H1 (cell line): ENCODE data around the gene CABP2. TPM values are rescaled to one million over a fixed set of nuclear protein-coding genes. Genes with fewer than 3 reads are reported as not detected.
A peak's percentile ranks its signal among the peaks of the same experiment; 100 is the strongest.

Experiments used
- CTCF ChIA-PET: fragments of 300-600 bp; sonication (Branson Sonifier 250); formaldehyde crosslinking; loops from one replicate; lab custom pipeline; 2021; ENCODE audit not compliant: partially characterized antibody; lab: Charles Lee
- POLR2A ChIA-PET: fragments of 300-600 bp; sonication (Branson Sonifier 250); formaldehyde crosslinking; loops from one replicate; lab custom pipeline; 2021; ENCODE audit warnings: inconsistent platforms; ENCODE audit not compliant: partially characterized antibody; lab: Charles Lee
- DNase-seq, 2 experiments: peaks; one replicate each; pipeline versions ENCODE4 v3.0.0 to v3.0.0-alpha.2; 2010 to 2022; ENCODE audit warnings: low spot score in 2 of 2, low read depth in 1 of 2, mixed read lengths in 1 of 2
- FAIRE-seq: peaks from 2 replicates; lab custom pipeline; 2011; peaks lifted over from hg19 to GRCh38; lab: Jason Lieb, UNC
- H2AFZ ChIP-seq: 2 replicates; pipeline ENCODE4 v1.8.1; 2012; ENCODE audit warnings: low read length, inconsistent platforms
- H2AK5ac ChIP-seq: 2 replicates; pipeline ENCODE4 v1.6.1; 2013; ENCODE audit warnings: low read depth, low read length
- H2BK120ac ChIP-seq: replicated peaks from 2 replicates; pipeline ENCODE3; 2013; ENCODE audit warnings: low read depth, low read length, inconsistent platforms
- H2BK12ac ChIP-seq: 2 replicates; pipeline ENCODE4 v1.6.1; 2013; ENCODE audit warnings: low read depth, low read length
- H2BK15ac ChIP-seq: 2 replicates; pipeline ENCODE4 v1.6.1; 2013; ENCODE audit warnings: low read length
- H2BK20ac ChIP-seq: 2 replicates; pipeline ENCODE4 v1.6.1; 2013; ENCODE audit warnings: low read length
- H2BK5ac ChIP-seq: 2 replicates; pipeline ENCODE4 v1.6.1; 2013; ENCODE audit warnings: low read depth, low read length
- H3K14ac ChIP-seq: 2 replicates; pipeline ENCODE4 v1.6.1; 2013; ENCODE audit warnings: inconsistent platforms; ENCODE audit not compliant: insufficient read length
- H3K18ac ChIP-seq: 2 replicates; pipeline ENCODE4 v1.6.1; 2013; ENCODE audit warnings: low read length; ENCODE audit errors: extremely low read depth
- H3K23ac ChIP-seq: 2 replicates; pipeline ENCODE4 v1.6.1; 2013; ENCODE audit warnings: inconsistent platforms; ENCODE audit not compliant: insufficient read length
- H3K23me2 ChIP-seq: 2 replicates; pipeline ENCODE4 v1.6.1; 2013; ENCODE audit warnings: low read depth, low read length
- H3K27ac ChIP-seq: 2 replicates; pipeline ENCODE4 v1.6.1; 2011; ENCODE audit warnings: low read depth, low read length, inconsistent platforms
- H3K27me3 ChIP-seq, 4 experiments: replicated peaks in 1 of 4; 1 replicate in 1 of 4; 2 replicates in 3 of 4; pipeline versions ENCODE4 v1.6.1 to v1.8.1; 2011 to 2013; ENCODE audit warnings: low read length in 3 of 4, mild to moderate bottlenecking in 3 of 4, inconsistent platforms in 2 of 4, mixed read lengths in 2 of 4, moderate library complexity in 1 of 4; ENCODE audit not compliant: control insufficient read depth in 3 of 4, insufficient read depth in 3 of 4; ENCODE audit errors: extremely low read depth in 1 of 4
- H3K36me3 ChIP-seq, 4 experiments: 2 replicates each; pipeline versions ENCODE4 v1.6.1 to v1.8.1; 2011 to 2013; ENCODE audit warnings: mild to moderate bottlenecking in 4 of 4, low read length in 3 of 4, moderate library complexity in 2 of 4, control low read depth in 1 of 4, inconsistent platforms in 1 of 4; ENCODE audit not compliant: insufficient read depth in 4 of 4, control insufficient read depth in 2 of 4
- H3K4ac ChIP-seq: replicated peaks from 2 replicates; pipeline ENCODE3; 2013; ENCODE audit warnings: low read length, low read depth, mixed read lengths, inconsistent platforms; ENCODE audit not compliant: insufficient read length
- H3K4me1 ChIP-seq, 4 experiments: replicated peaks in 1 of 4; 1 replicate in 1 of 4; 2 replicates in 3 of 4; pipeline versions ENCODE4 v1.6.1 to v1.8.1; 2011 to 2013; ENCODE audit warnings: low read length in 3 of 4, inconsistent platforms in 2 of 4, mixed read lengths in 1 of 4; ENCODE audit not compliant: insufficient read depth in 4 of 4, control insufficient read depth in 3 of 4
- H3K4me2 ChIP-seq, 2 experiments: 2 replicates each; pipeline versions ENCODE4 v1.6.1 to v1.8.1; 2011 to 2013; ENCODE audit warnings: low read depth in 2 of 2, low read length in 2 of 2, control low read depth in 1 of 2, inconsistent platforms in 1 of 2, mild to moderate bottlenecking in 1 of 2; ENCODE audit not compliant: insufficient read depth in 1 of 2
- H3K4me3 ChIP-seq, 4 experiments: fragments of 200-600, 300-600 bp in 1 of 4; sonication (generic), shearing (Covaris generic), sonication (Bioruptor Twin) in 1 of 4; 2 replicates each; pipeline versions ENCODE4 v1.5.1 to v1.8.1; 2011 to 2016; ENCODE audit warnings: low read length in 4 of 4, low read depth in 3 of 4, control low read depth in 2 of 4, inconsistent platforms in 2 of 4, mild to moderate bottlenecking in 2 of 4, mixed read lengths in 1 of 4, moderate library complexity in 1 of 4; ENCODE audit not compliant: insufficient read depth in 2 of 4; ENCODE audit errors: extremely low read depth in 1 of 4
- H3K56ac ChIP-seq: replicated peaks from 2 replicates; pipeline ENCODE3; 2013; ENCODE audit warnings: low read depth, mild to moderate bottlenecking, mixed read lengths, low read length, inconsistent platforms; ENCODE audit not compliant: insufficient read length
- H3K79me1 ChIP-seq: 2 replicates; pipeline ENCODE4 v1.6.1; 2013; ENCODE audit warnings: low read depth, low read length, control low read depth
- H3K79me2 ChIP-seq, 2 experiments: 2 replicates each; pipeline versions ENCODE4 v1.6.1 to v1.8.1; 2012 to 2013; ENCODE audit warnings: low read length in 2 of 2, mild to moderate bottlenecking in 2 of 2, inconsistent platforms in 1 of 2; ENCODE audit not compliant: insufficient read depth in 2 of 2, control insufficient read depth in 1 of 2
- H3K9ac ChIP-seq, 4 experiments: replicated peaks in 1 of 4; 1 replicate in 1 of 4; 2 replicates in 3 of 4; pipeline versions ENCODE4 v1.6.1 to v1.8.1; 2011 to 2013; ENCODE audit warnings: low read depth in 3 of 4, low read length in 3 of 4, control low read depth in 2 of 4, mild to moderate bottlenecking in 2 of 4, moderate library complexity in 2 of 4, inconsistent platforms in 1 of 4; ENCODE audit errors: extremely low read depth in 1 of 4
- H3K9me3 ChIP-seq, 2 experiments: 2 replicates each; pipeline versions ENCODE4 v1.6.1 to v1.8.1; 2012 to 2013; ENCODE audit warnings: mild to moderate bottlenecking in 2 of 2, moderate library complexity in 2 of 2, control low read depth in 1 of 2, inconsistent platforms in 1 of 2, low read depth in 1 of 2, low read length in 1 of 2, mixed read lengths in 1 of 2; ENCODE audit not compliant: insufficient read depth in 2 of 2
- H4K20me1 ChIP-seq, 2 experiments: replicated peaks in 1 of 2; 2 replicates each; pipeline versions ENCODE3 to v1.8.1; 2011 to 2013; ENCODE audit warnings: inconsistent platforms in 2 of 2, low read length in 2 of 2, mild to moderate bottlenecking in 1 of 2; ENCODE audit not compliant: insufficient read depth in 2 of 2, control insufficient read depth in 1 of 2
- H4K5ac ChIP-seq: 2 replicates; pipeline ENCODE4 v1.6.1; 2013; ENCODE audit warnings: low read length, low read depth, mixed read lengths, inconsistent platforms; ENCODE audit not compliant: insufficient read length
- H4K8ac ChIP-seq: 2 replicates; pipeline ENCODE4 v1.8.0; 2013; ENCODE audit warnings: mild to moderate bottlenecking, moderate library complexity, low read length, inconsistent platforms; ENCODE audit not compliant: insufficient read depth; ENCODE audit errors: extremely low read depth
- H4K91ac ChIP-seq: replicated peaks from 2 replicates; pipeline ENCODE3; 2013; ENCODE audit warnings: low read length, mixed read lengths, inconsistent platforms; ENCODE audit not compliant: insufficient read length
- CBX8 ChIP-seq: fragments of 300-800, 300-1000 bp; sonication (generic); IDR thresholded peaks from 2 replicates; pipeline ENCODE4 v1.7.1; 2016; ENCODE audit warnings: low read depth, low read length, borderline replicate concordance
- CREB1 ChIP-seq: IDR thresholded peaks from 2 replicates; pipeline ENCODE4 v1.6.1; 2012; ENCODE audit warnings: inconsistent platforms
- CTBP2 ChIP-seq: IDR thresholded peaks from 2 replicates; pipeline ENCODE4 v1.7.0; 2011; ENCODE audit warnings: borderline replicate concordance, mild to moderate bottlenecking, moderate library complexity, mixed read lengths, low read length; ENCODE audit not compliant: insufficient read depth, insufficient read length
- EP300 ChIP-seq, 2 experiments: IDR thresholded peaks; 1 replicate in 1 of 2; 2 replicates in 1 of 2; pipeline ENCODE4 v1.6.1; 2011 to 2012; ENCODE audit warnings: low read depth in 2 of 2, low read length in 2 of 2, mild to moderate bottlenecking in 2 of 2, borderline replicate concordance in 1 of 2, inconsistent platforms in 1 of 2, moderate library complexity in 1 of 2
- JUN ChIP-seq: IDR thresholded peaks from 2 replicates; pipeline ENCODE4 v1.6.1; 2011; ENCODE audit warnings: low read depth, mild to moderate bottlenecking, improper control_type of control experiment, low read length
- KDM4A ChIP-seq: IDR thresholded peaks from one replicate; pipeline ENCODE4 v1.7.1; 2012; ENCODE audit warnings: low read depth, mild to moderate bottlenecking, moderate library complexity, low read length, inconsistent platforms; ENCODE audit not compliant: severe bottlenecking
- PHF8 ChIP-seq: fragments of 200-600 bp; sonication (generic); conservative IDR thresholded peaks from 2 replicates; pipeline ENCODE4 v1.7.1; 2012; ENCODE audit warnings: low read depth, mild to moderate bottlenecking, inconsistent platforms, low read length, moderate library complexity
- WGBS, 2 experiments: shearing (Covaris generic) in 1 of 2; methylation state at CpG; one replicate each; pipeline versions ENCODE4 v1.1.6 to v1.1.7; 2013 to 2015; ENCODE audit warnings: low lambda C conversion rate in 2 of 2, mixed read lengths in 2 of 2, inconsistent platforms in 1 of 2, low coverage in 1 of 2, missing lambda C conversion rate in 1 of 2; ENCODE audit not compliant: insufficient replicate concordance in 2 of 2, insufficient coverage in 1 of 2, insufficient read length in 1 of 2; ENCODE audit errors: extremely low coverage in 1 of 2, missing lambda C conversion rate in 1 of 2; 5-methylcytosine and 5-hydroxymethylcytosine counted together
- polyA plus RNA-seq, 7 experiments: library from polyadenylated mRNA; depleted of rRNA in 3 of 7; stranded (reverse) in 5 of 7; unstranded in 2 of 7; fragments of >200 nt in 5 of 7; fragments of 200-250 nt in 2 of 7; gene quantifications; 1 replicate in 5 of 7; 2 replicates in 1 of 7; 4 replicates in 1 of 7; pipeline versions ENCODE4 v1.2.1 to v1.2.3, GENCODE V29; 2011 to 2013; ENCODE audit warnings: missing spikeins in 2 of 7, mixed read lengths in 2 of 7
- total RNA-seq: library from RNA; stranded (reverse); fragmentation: NEBNext Ultra II Directional; extraction: Animal tissue kit (Norgen Biotek cat#: 25700); gene quantifications from 2 replicates; pipeline ENCODE4 v1.2.1, GENCODE V29; 2021

CABP2 gene
- total and polyA plus RNA-seq, 2 of the 8 experiments (the other 6 are each of a cell fraction or from before 2014, with no cell fraction given), result not detected

- Histone ChIP-seq H2BK120ac (no peak within 1 kb of the TSS), H2AFZ (peak within 1 kb of the TSS; percentile 26; the same call in 1 of the 2 replicates), H4K5ac (no peak within 1 kb of the TSS), H3K23me2 (peaks cover 23% of the 10 kb centered on the region), H3K79me2 (0 out of 4 replicates have a peak, but pooled peaks cover 0 to 8% of the 10 kb centered on the region in 2 experiments), H3K4ac (no peak within 1 kb of the TSS), H2BK20ac (no peak within 1 kb of the TSS), H3K36me3 (peaks cover 0 to 8% (median under 1%) of the 10 kb centered on the region in 4 experiments; a peak in 5 of 8 replicates), H3K9me3 (no peaks in the 10 kb centered on the region), H4K8ac (no peak within 1 kb of the TSS), H3K27ac (no peak within 1 kb of the TSS), H4K20me1 (peaks cover 6 to 16% of the 10 kb centered on the region in 2 experiments), H3K4me1 (peaks cover 0 to 30% (median 10%) of the 10 kb centered on the region in 4 experiments; a peak in 6 of 7 replicates), H3K4me2 (peak within 1 kb of the TSS; percentile 70 to 98), H3K4me3 (peak within 1 kb of the TSS; percentile 69 to 94 (median 75)), H2AK5ac (no peak within 1 kb of the TSS; the same call in 1 of the 2 replicates), H3K56ac (no peak within 1 kb of the TSS), H3K14ac (no peak within 1 kb of the TSS), H2BK15ac (no peak within 1 kb of the TSS; the same call in 1 of the 2 replicates), H4K91ac (peak within 1 kb of the TSS; percentile 46), H3K18ac (peak within 1 kb of the TSS; percentile 78), H3K23ac (no peak within 1 kb of the TSS), H2BK5ac (no peak within 1 kb of the TSS; the same call in 1 of the 2 replicates), H3K9ac (peak within 1 kb of the TSS in 3 of 4 experiments; percentile 29 to 61 (median 38); a peak in 5 of 7 replicates), H3K79me1 (no peaks in the 10 kb centered on the region), H3K27me3 (peaks cover 0 to 8% (median 4%) of the 10 kb centered on the region in 4 experiments; a peak in 3 of 7 replicates), H2BK12ac (no peak within 1 kb of the TSS)
- WGBS, 2 experiments, result 4% methylated on average over 18 of the region's 58 CpGs; no CpG with 5 or more reads in 1 of the 2 experiments
- ChIA-PET CTCF (interaction anchor here (0.8 to 2.0 kb wide), 7 partner anchors 10 to 118 kb away, joined by 3 to 8 read pairs (median 3); partner anchors contain the start of gene CABP4), POLR2A (interaction anchor here (0.6 to 1.5 kb wide), 6 partner anchors 14 to 134 kb away, joined by 3 to 4 read pairs (median 3); partner anchors contain the start of gene TMEM134)
- no peak for FAIRE-seq
- DNase-seq, result peak in 1 of 2 experiments; percentile 88
- TF ChIP-seq CTBP2 (no peak), CBX8 (no peak), CREB1 (peak; percentile 69), EP300 (IDR thresholded peaks at IDR 0.05; ENCODE audit: borderline replicate concordance in 1 of 2, low read depth in 2 of 2, low read length in 2 of 2) (no peak), JUN (no peak), KDM4A (peak; percentile 19), PHF8 (peak; percentile 53; the same call in 1 of the 2 replicates)
These were observed 18.2 kb downstream of the CABP2 start, which contains the start of gene PITPNM1 for GRCh38 chr11:67504950-67505581. Gene PITPNM1 (minus strand): TSS chr11:67505363. CDS start chr11:67504180, 1,183 bp downstream.
